Endothelial cell of umbilical vein (primary cell): ENCODE data around the gene UFSP2.

ENCODE experiments used
- CTCF ChIP-seq, 2 donors: IDR thresholded peaks; 1 replicate in 1 of 2; 2 replicates in 1 of 2; pipeline ENCODE4 v1.5.1; 2011; ENCODE audit warnings: low read length in 2 of 2, mild to moderate bottlenecking in 2 of 2, moderate library complexity in 2 of 2, control low read depth in 1 of 2, inconsistent platforms in 1 of 2, low read depth in 1 of 2; ENCODE audit not compliant: insufficient read depth in 1 of 2; ENCODE audit errors: extremely low read depth in 1 of 2
- EZH2 ChIP-seq: IDR thresholded peaks from 2 replicates; pipeline ENCODE4 v1.6.1; 2012; ENCODE audit warnings: borderline replicate concordance, low read depth, mild to moderate bottlenecking, moderate library complexity, low read length, inconsistent platforms; ENCODE audit not compliant: severe bottlenecking
- FOS ChIP-seq: IDR thresholded peaks from 2 replicates; pipeline ENCODE4 v1.6.1; 2011; ENCODE audit warnings: mild to moderate bottlenecking, low read length, moderate library complexity, borderline replicate concordance; ENCODE audit not compliant: insufficient read depth
- MYC ChIP-seq: IDR thresholded peaks from one replicate; pipeline ENCODE4 v1.6.1; 2011; ENCODE audit warnings: mild to moderate bottlenecking, low read depth, low read length
- POLR2A ChIP-seq: IDR thresholded peaks from 2 replicates; pipeline ENCODE4 v1.6.1; 2012; ENCODE audit warnings: low read depth, mild to moderate bottlenecking, control low read depth, low read length
- POLR2AphosphoS5 ChIP-seq: IDR thresholded peaks from 2 replicates; pipeline ENCODE4 v1.6.1; 2012; ENCODE audit warnings: low read depth, mild to moderate bottlenecking, control low read depth, low read length, moderate library complexity; ENCODE audit not compliant: insufficient read depth
- TF ChIP-seq, protein P1 (sequence below): IDR thresholded peaks from 2 replicates; pipeline ENCODE4 v1.6.1; 2011; ENCODE audit not compliant: insufficient read depth, insufficient read length

DNA sequence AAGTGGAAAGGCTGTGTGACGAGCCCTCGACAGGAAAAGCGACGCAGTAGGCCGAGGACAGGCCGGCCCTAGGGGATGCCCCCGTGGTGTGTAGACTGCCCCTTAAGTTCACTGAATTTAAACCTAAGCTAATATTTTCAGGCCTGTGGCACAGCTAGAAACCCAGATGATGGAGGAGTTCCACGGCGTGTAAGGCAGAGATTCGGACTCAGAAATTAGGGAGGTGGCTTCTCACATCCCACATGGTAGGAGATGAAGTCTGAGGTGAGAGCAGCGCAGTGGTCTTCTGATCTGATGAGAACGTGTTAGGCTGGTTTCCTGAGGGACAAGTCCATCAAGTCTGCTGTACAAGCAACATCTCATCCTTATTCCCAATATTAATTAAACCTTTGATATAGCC is 37.8 kb downstream of the UFSP2 start:
- TF ChIP-seq MYC (no peak), POLR2A (no peak), POLR2AphosphoS5 (no peak), FOS (no peak), EZH2 (no peak), CTCF (IDR thresholded peaks at IDR 0.05; ENCODE audit: extremely low read depth in 1 of 2, insufficient read depth in 1 of 2, low read depth in 1 of 2, low read length in 2 of 2) (no peak)
- TF ChIP-seq, protein P1, sequence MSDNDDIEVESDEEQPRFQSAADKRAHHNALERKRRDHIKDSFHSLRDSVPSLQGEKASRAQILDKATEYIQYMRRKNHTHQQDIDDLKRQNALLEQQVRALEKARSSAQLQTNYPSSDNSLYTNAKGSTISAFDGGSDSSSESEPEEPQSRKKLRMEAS = no peak
